Mammary epithelial cell (primary cell): ENCODE results near the gene CLDN1.

Experiments
- CTCF ChIP-seq, 2 donors: IDR thresholded peaks in 1 of 2; conservative IDR thresholded peaks in 1 of 2; 2 replicates each; pipeline ENCODE4 v1.5.1; 2011 to 2012; ENCODE audit warnings: inconsistent platforms in 2 of 2, low read length in 2 of 2, mild to moderate bottlenecking in 2 of 2, control low read depth in 1 of 2, low read depth in 1 of 2; ENCODE audit not compliant: insufficient read depth in 1 of 2; ENCODE audit errors: extremely low read depth in 1 of 2
- EZH2 ChIP-seq: IDR thresholded peaks from 2 replicates; pipeline ENCODE4 v1.6.1; 2012; ENCODE audit warnings: low read length, inconsistent platforms, borderline replicate concordance

GRCh38 chr3:190352861-190353457 lies 30.7 kb upstream of the CLDN1 start:
- no peak for TF ChIP-seq CTCF (conservative IDR thresholded peaks at IDR 0.05 in 1 of 2, IDR thresholded peaks at IDR 0.05 in 1 of 2; ENCODE audit: extremely low read depth in 1 of 2, insufficient read depth in 1 of 2, low read depth in 1 of 2, low read length in 2 of 2)
- TF ChIP-seq EZH2, result no peak
